ENCODE data around the gene CMIP. TPM values are rescaled to one million over a fixed set of nuclear protein-coding genes. Genes with fewer than 3 reads are reported as not detected.

Gene CMIP
- total and polyA plus RNA-seq, 10 of the 15 experiments (the other 5 are each of a cell fraction or from before 2014, with no cell fraction given): 1.2 to 43.2 (median 4.4) TPM

GRCh38 chr16:81551151-81551808, 106.7 kb downstream of the CMIP start (continued):
- TF ChIP-seq ZNF592 (IDR thresholded peaks at IDR 0.05): no peak
- no peak for TF ChIP-seq STAT1 (conservative IDR thresholded peaks at IDR 0.05)
- no peak for TF ChIP-seq BMI1 (IDR thresholded peaks at IDR 0.05; ENCODE audit: borderline replicate concordance)
- TF ChIP-seq CEBPZ (IDR thresholded peaks at IDR 0.05; ENCODE audit: low read depth, low read length): no peak
- peak; percentile 55 for TF ChIP-seq RUNX3 (IDR thresholded peaks at IDR 0.05; ENCODE audit: low read length)
- no peak for TF ChIP-seq CHD2 (IDR thresholded peaks at IDR 0.05; ENCODE audit: borderline replicate concordance, low read depth, low read length)
- 0 out of 2 replicates have a peak, but pooled peaks have one; percentile 41 for TF ChIP-seq NFIC (IDR thresholded peaks at IDR 0.05; ENCODE audit: low read depth, low read length)
- no peak for TF ChIP-seq HDGF (IDR thresholded peaks at IDR 0.05)
- TF ChIP-seq FOXM1 (IDR thresholded peaks at IDR 0.05; ENCODE audit: low read depth, low read length): no peak
- TF ChIP-seq ZNF622 (IDR thresholded peaks at IDR 0.05): no peak
- no peak for TF ChIP-seq SIN3A (IDR thresholded peaks at IDR 0.05; ENCODE audit: low read depth, low read length)
- TF ChIP-seq ZNF217 (IDR thresholded peaks at IDR 0.05): no peak
- no peak for TF ChIP-seq NR2C2 (IDR thresholded peaks at IDR 0.05; ENCODE audit: borderline replicate concordance, control insufficient read depth, insufficient read length, low read depth)
- no peak for TF ChIP-seq ZNF24 (IDR thresholded peaks at IDR 0.05)
- no peak for TF ChIP-seq ETV6 (conservative IDR thresholded peaks at IDR 0.05 in 1 of 2, IDR thresholded peaks at IDR 0.05 in 1 of 2; ENCODE audit: borderline replicate concordance in 1 of 2, low read depth in 1 of 2)
- TF ChIP-seq SKIL (IDR thresholded peaks at IDR 0.05; ENCODE audit: low read depth, poor library complexity, severe bottlenecking): no peak
- TF ChIP-seq EZH2 (IDR thresholded peaks at IDR 0.05; ENCODE audit: borderline replicate concordance, control insufficient read depth, low read depth, low read length): no peak
- no peak for TF ChIP-seq IKZF1 (conservative IDR thresholded peaks at IDR 0.05)
- TF ChIP-seq RAD21 (IDR thresholded peaks at IDR 0.05; ENCODE audit: insufficient read depth, low read depth, low read length): no peak
- TF ChIP-seq POLR2A (IDR thresholded peaks at IDR 0.05; ENCODE audit: low read depth, low read length): no peak
- TF ChIP-seq FOS (IDR thresholded peaks at IDR 0.05; ENCODE audit: borderline replicate concordance, extremely low read depth, insufficient read length): no peak
- TF ChIP-seq KLF5 (IDR thresholded peaks at IDR 0.05; ENCODE audit: partially characterized antibody): no peak

Measured in GM12878 (cell line).